Ramos (cell line): Measurements from ENCODE around the gene CAPN6.

Experiments used
- in situ Hi-C: fragments of 300-500 bp; cut with MboI; formaldehyde crosslinking; loops from one replicate; pipeline ENCODE4 v1.14.3; 2022; ENCODE audit warnings: low sequenced_read_pairs; ENCODE audit not compliant: unreplicated experiment

Gene CAPN6

GRCh38 chrX:111270339-111270738, at the start of gene CAPN6:
CAPN6 (minus strand) TSS chrX:111270483; CDS start chrX:111263936, 6,547 bp downstream.
- in situ Hi-C loops: no loop called here

- in situ Hi-C loops: no loop called here
These were observed 49.2 kb upstream of the CAPN6 start for GRCh38 chrX:111319451-111319850.

- in situ Hi-C loops: no loop called here
These were observed 48.6 kb upstream of the CAPN6 start for GRCh38 chrX:111318901-111319300.

- in situ Hi-C loops: no loop called here
These were observed 38.8 kb upstream of the CAPN6 start for GRCh38 chrX:111309083-111309482.

- in situ Hi-C loops: no loop called here
These were observed 37.8 kb upstream of the CAPN6 start for GRCh38 chrX:111308039-111308438.

- in situ Hi-C loops: no loop called here
These were observed 32.0 kb upstream of the CAPN6 start for GRCh38 chrX:111302284-111302683.

- in situ Hi-C loops: no loop called here
These were observed 18.6 kb upstream of the CAPN6 start for GRCh38 chrX:111288841-111289240.

GRCh38 chrX:111284631-111285293, 14.5 kb upstream of the CAPN6 start:
- in situ Hi-C loops: no loop called here

- in situ Hi-C loops: no loop called here
These were observed 13.2 kb upstream of the CAPN6 start for GRCh38 chrX:111283446-111283845.

- in situ Hi-C loops: no loop called here
These were observed 12.7 kb upstream of the CAPN6 start for GRCh38 chrX:111282991-111283390.

- in situ Hi-C loops: no loop called here
These were observed 11.9 kb upstream of the CAPN6 start for GRCh38 chrX:111282139-111282538.

GRCh38 chrX:111268506-111268905, 1.8 kb downstream of the CAPN6 start:
- in situ Hi-C loops: no loop called here

- in situ Hi-C loops: no loop called here
These were observed 4.8 kb downstream of the CAPN6 start for GRCh38 chrX:111265486-111265885.

- in situ Hi-C loops: no loop called here
These were observed 5.9 kb downstream of the CAPN6 start for GRCh38 chrX:111264385-111264784.

GRCh38 chrX:111262086-111262485, 8.2 kb downstream of the CAPN6 start:
- in situ Hi-C loops: no loop called here

GRCh38 chrX:111260451-111260850, 9.8 kb downstream of the CAPN6 start:
- in situ Hi-C loops: no loop called here

GRCh38 chrX:111259559-111259958, 10.7 kb downstream of the CAPN6 start:
- in situ Hi-C loops: no loop called here

GRCh38 chrX:111257733-111258132, 12.6 kb downstream of the CAPN6 start:
- in situ Hi-C loops: no loop called here

- in situ Hi-C loops: no loop called here
These were observed 15.2 kb downstream of the CAPN6 start for GRCh38 chrX:111254896-111255693.

- in situ Hi-C loops: no loop called here
These were observed 26.0 kb downstream of the CAPN6 start for GRCh38 chrX:111244235-111244750.

GRCh38 chrX:111216293-111216801, 53.9 kb downstream of the CAPN6 start:
- in situ Hi-C loops: no loop called here
